Fibroblast of gingiva (primary cell): Measurements from ENCODE around the gene L2HGDH.
A peak's percentile ranks its signal among the peaks of the same experiment; 100 is the strongest.
"Not testable (repeated sequence)": the region's sequence is repeated elsewhere in the genome, so short reads cannot be mapped to it uniquely, and the experiment has no call there.

Source experiments
- DNase-seq: peaks from one replicate; pipeline ENCODE4 v3.0.0-alpha.2; 2011; ENCODE audit warnings: low read depth

L2HGDH gene

GRCh38 chr14:50311972-50312733 is at the start of gene L2HGDH, which contains the start of gene DMAC2L:
L2HGDH (minus strand) TSS chr14:50312229; CDS start chr14:50312150, 79 bp downstream.
DMAC2L (plus strand) TSS chr14:50312324; CDS start chr14:50321488, 9,164 bp downstream.
- DNase-seq = peak; percentile 87

- no peak for DNase-seq
These were observed 48.8 kb upstream of the L2HGDH start for GRCh38 chr14:50360851-50361250.

GRCh38 chr14:50360093-50360492 is 48.1 kb upstream of the L2HGDH start:
- DNase-seq = no peak

DNA sequence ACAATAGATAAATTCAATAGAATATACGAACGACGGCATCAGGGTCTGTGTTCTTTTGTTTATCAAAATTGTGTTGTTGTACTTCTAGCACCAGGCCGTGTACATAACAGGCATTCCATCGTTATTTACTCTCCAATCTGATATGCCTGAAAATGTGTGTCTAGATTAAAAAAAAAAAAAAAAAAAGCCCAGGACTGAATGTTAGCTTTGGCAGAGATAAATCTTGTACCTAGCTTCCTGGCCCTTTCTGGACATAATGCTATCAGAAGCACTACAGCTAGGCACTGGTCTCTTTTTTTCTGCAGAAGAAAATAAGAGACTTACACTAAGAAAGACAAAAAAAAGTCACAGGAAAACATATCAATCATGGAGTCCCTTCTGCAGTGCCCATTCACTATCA is 47.6 kb upstream of the L2HGDH start:
- DNase-seq = no peak

- no peak for DNase-seq
These were observed 45.8 kb upstream of the L2HGDH start for GRCh38 chr14:50357753-50358395.

- DNase-seq = no peak
These were observed 45.1 kb upstream of the L2HGDH start for GRCh38 chr14:50357124-50357523.

DNA sequence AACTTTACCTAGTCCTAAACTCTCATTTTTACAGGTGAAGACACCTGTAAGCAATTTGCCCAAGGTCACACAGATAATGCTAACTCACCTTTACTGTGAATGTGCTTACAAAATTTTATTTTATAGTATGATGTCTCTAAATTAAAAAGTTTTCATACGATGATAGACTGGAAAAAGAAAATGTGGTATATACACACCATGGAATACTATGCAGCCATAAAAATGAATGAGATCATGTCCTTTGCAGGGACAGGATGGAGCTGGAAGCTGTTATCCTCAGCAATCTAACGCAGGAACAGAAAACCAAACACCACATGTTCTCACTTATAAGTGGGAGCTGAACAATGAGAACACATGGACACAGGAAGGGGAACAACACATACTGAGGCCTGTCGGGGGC is 44.3 kb upstream of the L2HGDH start:
- not testable (repeated sequence) for DNase-seq

- no peak for DNase-seq
These were observed 43.7 kb upstream of the L2HGDH start for GRCh38 chr14:50355692-50356091.

DNA sequence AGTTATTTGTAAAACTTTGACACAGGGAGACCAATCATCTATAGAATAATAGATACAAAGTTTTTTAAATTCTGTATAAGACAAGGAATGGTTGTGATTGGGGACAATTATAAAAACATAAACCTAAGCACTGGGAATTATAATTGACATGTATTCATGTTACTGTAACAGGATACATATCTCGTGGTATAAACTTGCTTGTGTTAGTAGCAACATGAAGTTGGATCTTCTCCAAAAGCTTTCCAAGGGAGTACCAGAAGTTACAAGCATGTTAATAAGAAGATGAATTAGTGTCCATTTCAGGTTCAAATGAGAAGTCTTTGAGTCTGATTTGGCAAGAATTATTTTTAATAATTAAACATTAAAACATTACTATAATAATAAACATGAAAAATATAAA is 42.5 kb upstream of the L2HGDH start:
- peak; percentile 67 for DNase-seq

DNA sequence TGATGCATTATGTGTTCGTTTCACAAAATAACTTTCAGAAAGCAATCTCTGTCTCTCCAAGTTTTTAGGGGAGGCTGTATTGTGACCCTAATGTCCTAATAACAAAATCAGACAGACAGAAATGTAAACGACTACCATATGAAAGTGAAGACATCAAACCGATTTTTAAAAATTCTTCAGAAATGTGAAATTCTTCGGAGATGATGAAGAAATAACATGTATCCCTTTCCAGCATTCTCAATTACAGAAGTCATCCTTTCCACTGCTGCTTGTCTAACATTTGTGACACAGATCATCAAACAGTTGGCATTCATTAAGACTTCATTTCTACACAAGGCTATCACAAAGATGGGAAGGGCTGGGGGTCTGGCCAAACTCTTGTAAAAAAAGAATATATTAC is 41.1 kb upstream of the L2HGDH start:
- DNase-seq = peak; percentile 60

- peak; percentile 33 for DNase-seq
These were observed 40.6 kb upstream of the L2HGDH start for GRCh38 chr14:50352584-50352983.

DNA sequence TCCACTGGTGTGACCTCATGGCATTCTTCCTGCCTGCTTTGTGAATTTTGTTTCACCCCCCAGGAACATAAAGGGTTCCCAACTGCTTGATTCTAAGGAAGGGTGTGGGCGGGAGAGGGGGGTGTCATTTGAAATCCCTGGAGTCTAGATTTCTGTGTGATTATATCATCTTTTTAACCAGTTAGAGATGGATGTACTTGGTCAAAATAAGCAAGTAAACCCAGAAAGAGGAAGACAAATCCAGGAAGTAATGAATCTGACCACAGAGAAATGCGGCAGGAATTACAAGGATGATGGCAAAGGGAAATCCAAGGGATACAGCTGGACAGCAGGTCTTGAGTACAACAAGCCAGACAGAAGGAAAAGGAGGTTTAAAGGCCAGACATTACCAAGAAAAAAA is 38.9 kb upstream of the L2HGDH start:
- DNase-seq = peak; percentile 23

DNA sequence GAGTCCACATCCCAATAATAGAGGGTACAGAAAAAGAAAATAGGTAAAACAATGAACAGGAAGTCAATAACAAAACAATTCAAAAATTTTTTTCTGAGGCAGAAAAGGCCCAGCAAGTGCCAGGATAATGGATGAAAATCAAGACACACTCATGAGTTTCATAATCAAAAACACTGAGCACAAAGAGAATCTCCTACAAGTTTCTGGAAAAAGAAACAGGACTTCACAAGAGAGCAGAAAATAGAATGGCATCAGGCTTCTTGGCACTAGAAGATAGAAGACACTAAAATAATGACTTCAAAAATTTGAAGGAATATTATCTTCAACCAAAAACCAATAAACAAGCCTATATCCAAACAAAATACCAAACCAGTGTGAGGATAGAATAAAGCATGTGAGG is 36.9 kb upstream of the L2HGDH start:
- no peak for DNase-seq

DNA sequence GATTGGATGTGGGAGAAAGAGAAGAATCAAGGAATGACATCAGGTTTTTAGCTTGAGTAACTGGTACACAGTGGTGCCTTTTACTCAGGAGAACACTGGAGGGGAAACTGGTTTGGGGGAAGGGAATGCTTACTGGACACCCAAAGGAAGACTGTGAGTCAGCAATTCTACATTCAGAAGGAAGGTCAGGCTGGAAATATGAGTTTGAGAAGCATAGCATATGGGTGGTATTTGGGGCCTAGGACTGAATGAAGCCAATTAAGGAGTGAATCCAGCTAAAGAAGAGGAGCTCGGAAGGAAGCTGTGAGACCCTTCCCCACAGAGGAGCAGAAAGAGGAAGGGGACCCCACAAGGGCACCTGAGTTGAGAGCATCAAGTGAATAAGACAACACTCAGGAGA is 35.5 kb upstream of the L2HGDH start:
- DNase-seq = peak; percentile 71

- DNase-seq = no peak
These were observed 33.9 kb upstream of the L2HGDH start for GRCh38 chr14:50345846-50346422.

DNA sequence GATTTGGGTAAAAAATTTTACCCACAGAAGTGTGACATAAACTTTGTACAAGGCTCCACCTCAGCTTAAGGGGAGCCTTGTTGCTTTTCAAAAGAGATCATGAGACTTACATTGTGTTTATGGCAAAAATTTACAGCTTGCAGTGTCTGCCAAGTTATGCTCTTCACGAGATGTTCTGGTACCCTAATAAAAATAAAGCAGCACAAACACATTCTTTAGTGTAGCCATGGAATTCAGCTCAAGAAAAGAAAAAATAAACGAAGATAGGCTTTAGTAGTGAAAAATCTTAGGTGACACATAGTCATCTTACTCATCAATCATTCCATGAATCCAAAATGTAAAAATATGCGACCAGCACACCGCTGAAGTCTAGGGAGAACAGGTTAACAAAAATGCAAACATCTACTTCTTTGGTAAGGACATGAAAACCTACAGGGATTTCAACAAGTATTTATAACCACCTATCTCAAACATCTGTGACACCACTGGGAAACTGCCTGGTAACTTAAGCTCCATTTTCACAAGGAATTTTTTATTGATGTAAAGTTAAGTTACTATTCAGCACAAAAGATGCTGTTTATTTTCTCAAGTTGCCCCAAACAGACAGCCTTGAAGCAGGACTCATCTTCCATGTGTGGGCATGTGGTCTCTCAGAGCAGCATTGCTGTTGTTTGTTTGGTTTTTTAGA is 33.0 kb upstream of the L2HGDH start:
- DNase-seq = peak; percentile 73

GRCh38 chr14:50344116-50344775 is 32.2 kb upstream of the L2HGDH start:
- DNase-seq = no peak

GRCh38 chr14:50343434-50343833 is 31.4 kb upstream of the L2HGDH start:
- peak; percentile 24 for DNase-seq

DNA sequence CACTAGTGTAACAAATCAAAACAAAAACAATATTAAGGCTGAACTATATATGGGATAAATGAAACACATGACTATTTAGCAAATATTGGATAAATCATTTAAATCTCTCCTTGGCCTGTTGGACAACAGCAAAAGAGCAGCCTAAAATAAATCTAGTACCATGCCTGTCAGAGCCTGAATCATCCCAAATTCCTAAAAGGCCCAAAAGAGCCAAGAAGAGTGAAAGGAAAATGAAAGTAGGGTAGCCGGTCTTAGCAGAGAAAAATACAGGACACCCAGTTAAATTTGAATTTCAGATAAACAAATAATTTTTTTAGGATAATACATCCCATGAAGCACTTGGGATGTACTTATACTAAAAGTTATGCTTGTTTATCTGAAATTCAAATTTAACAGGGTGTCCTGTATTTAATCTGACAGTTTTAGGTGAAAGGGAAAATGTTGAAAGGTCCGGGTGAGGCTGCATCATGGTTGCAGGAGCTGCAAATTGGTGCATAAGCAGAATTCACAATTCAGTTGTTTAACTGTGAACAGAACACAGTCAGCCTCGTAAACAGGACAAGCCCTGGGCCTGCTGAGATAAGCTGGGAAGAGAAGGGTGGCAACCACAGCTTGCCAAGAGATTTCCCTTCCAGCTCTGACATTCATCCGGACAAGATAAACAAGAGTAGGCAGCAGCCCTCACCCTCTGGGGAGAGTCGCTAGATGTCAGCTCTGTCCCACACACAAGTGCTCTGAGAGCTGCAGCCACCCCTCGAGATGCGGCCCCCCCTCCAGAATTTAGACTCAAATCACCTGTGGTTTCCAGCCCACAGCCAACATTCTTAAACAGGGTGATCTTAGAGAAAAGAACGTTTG is 30.4 kb upstream of the L2HGDH start:
- DNase-seq = peak; percentile 91

DNA sequence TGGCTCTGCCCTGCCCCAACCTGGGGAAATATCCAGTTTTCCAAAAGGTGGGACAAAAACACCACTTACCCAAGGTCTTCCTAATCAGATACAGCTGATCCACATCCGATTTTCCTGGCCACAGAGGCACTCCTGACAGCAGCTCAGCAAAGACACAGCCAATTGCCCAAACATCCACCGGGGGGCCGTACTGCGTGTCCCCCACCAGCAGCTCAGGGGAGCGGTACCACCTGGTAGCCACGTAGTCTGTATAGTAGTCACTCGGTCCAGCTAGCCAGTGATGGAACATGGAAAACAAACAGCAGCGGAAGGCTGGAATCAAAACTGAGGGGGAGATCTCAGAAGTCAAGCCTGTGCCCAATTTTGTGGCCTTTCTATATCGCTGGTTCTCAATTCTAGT is 28.9 kb upstream of the L2HGDH start:
- DNase-seq = no peak

DNA sequence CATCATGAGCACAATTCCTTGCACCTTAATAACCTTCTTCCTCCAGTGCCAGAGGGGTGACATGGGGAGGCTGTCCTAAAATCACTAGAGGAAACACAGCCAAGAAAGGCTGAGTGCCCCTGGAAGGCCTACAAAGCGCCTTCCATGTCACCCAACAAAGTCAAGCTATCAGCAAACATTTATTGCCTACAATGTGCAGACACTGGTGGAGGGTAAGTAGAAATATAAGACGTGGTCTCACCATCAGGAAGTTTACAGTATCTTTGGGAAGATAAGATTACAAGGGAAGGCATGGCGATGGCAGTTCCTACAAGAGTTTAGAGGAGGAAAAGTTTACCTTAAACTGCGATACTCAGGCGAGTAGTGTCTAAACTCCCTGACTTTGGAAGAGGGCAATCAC is 28.0 kb upstream of the L2HGDH start:
- DNase-seq = no peak
